CD4-positive, alpha-beta memory T cell (primary cell): ENCODE results near the gene RHOH. TPM values are rescaled to one million over a fixed set of nuclear protein-coding genes. Genes with fewer than 3 reads are reported as not detected.

Experiments used
- CTCF ChIA-PET: fragments of 350-600 bp; sonication (Branson Sonifier 250); formaldehyde crosslinking; loops from one replicate; lab custom pipeline; 2021; ENCODE audit warnings: inconsistent platforms; ENCODE audit not compliant: partially characterized antibody; lab: Charles Lee
- POLR2A ChIA-PET: fragments of 350-600 bp; sonication (Branson Sonifier 250); formaldehyde crosslinking; loops from one replicate; lab custom pipeline; 2021; ENCODE audit not compliant: partially characterized antibody; lab: Charles Lee
- DNase-seq, 5 donors: peaks; one replicate each; pipeline versions ENCODE4 v3.0.0 to v3.0.0-alpha.2; 2020 to 2022; ENCODE audit warnings: mixed read lengths in 1 of 5
- H3K27ac ChIP-seq: one replicate; pipeline ENCODE4 v1.7.0; 2013; ENCODE audit warnings: low read depth, low read length
- H3K27me3 ChIP-seq: 2 replicates; pipeline ENCODE4 v1.7.0; 2013; ENCODE audit warnings: mild to moderate bottlenecking, low read length, moderate library complexity; ENCODE audit not compliant: insufficient read depth
- H3K36me3 ChIP-seq: 2 replicates; pipeline ENCODE4 v1.7.0; 2013; ENCODE audit warnings: mild to moderate bottlenecking, low read length, moderate library complexity; ENCODE audit not compliant: insufficient read depth
- H3K4me1 ChIP-seq: 2 replicates; pipeline ENCODE4 v1.7.0; 2013; ENCODE audit warnings: mild to moderate bottlenecking, low read length, moderate library complexity; ENCODE audit not compliant: insufficient read depth
- H3K4me3 ChIP-seq, 2 donors: one replicate each; pipeline ENCODE4 v1.7.0; 2013; ENCODE audit warnings: low read length in 2 of 2, mild to moderate bottlenecking in 1 of 2
- H3K9me3 ChIP-seq, 2 donors: one replicate each; pipeline ENCODE4 v1.7.0; 2013; ENCODE audit warnings: low read length in 2 of 2, control low read depth in 1 of 2; ENCODE audit not compliant: control insufficient read depth in 1 of 2
- H3K27ac Mint-ChIP-seq, 7 donors: one replicate each; pipeline ENCODE4 v1.8.0; 2020 to 2021; ENCODE audit warnings: mixed read lengths in 7 of 7, mild to moderate bottlenecking in 6 of 7, inconsistent platforms in 3 of 7, moderate library complexity in 3 of 7
- H3K27me3 Mint-ChIP-seq, 2 donors: one replicate each; pipeline ENCODE4 v1.8.0; 2020 to 2021; ENCODE audit warnings: mixed read lengths in 2 of 2
- H3K36me3 Mint-ChIP-seq, 2 donors: one replicate each; pipeline ENCODE4 v1.8.0; 2020 to 2021; ENCODE audit warnings: mixed read lengths in 2 of 2, inconsistent platforms in 1 of 2, mild to moderate bottlenecking in 1 of 2
- H3K4me1 Mint-ChIP-seq, 4 donors: one replicate each; pipeline ENCODE4 v1.8.0; 2020 to 2021; ENCODE audit warnings: mixed read lengths in 4 of 4, mild to moderate bottlenecking in 1 of 4
- H3K4me3 Mint-ChIP-seq, 8 donors: one replicate each; pipeline ENCODE4 v1.8.0; 2020 to 2021; ENCODE audit warnings: mixed read lengths in 8 of 8, mild to moderate bottlenecking in 7 of 8, moderate library complexity in 6 of 8, inconsistent platforms in 3 of 8
- H3K9me3 Mint-ChIP-seq, 8 donors: one replicate each; pipeline ENCODE4 v1.8.0; 2020 to 2021; ENCODE audit warnings: mixed read lengths in 8 of 8, mild to moderate bottlenecking in 5 of 8, inconsistent platforms in 3 of 8, moderate library complexity in 1 of 8
- intact Hi-C: fragments of 100-400 bp; cut with micrococcal nuclease; formaldehyde crosslinking; loops from one replicate; pipeline ENCODE4 v1.15.1; 2023
- polyA plus RNA-seq, 2 donors: library from polyadenylated mRNA; unstranded; fragments of 300-500 nt; fragmentation: Illumina TruSeq; gene quantifications; one replicate each; pipeline ENCODE4 v1.2.3, GENCODE V29; 2021
- total RNA-seq, 2 experiments: library from RNA; stranded (reverse); gene quantifications; one replicate each; pipeline ENCODE4 v1.2.3, GENCODE V29; 2021

RHOH gene
- total and polyA plus RNA-seq, 4 experiments from 2014 or later, result 198 to 486 (median 233) TPM

DNA sequence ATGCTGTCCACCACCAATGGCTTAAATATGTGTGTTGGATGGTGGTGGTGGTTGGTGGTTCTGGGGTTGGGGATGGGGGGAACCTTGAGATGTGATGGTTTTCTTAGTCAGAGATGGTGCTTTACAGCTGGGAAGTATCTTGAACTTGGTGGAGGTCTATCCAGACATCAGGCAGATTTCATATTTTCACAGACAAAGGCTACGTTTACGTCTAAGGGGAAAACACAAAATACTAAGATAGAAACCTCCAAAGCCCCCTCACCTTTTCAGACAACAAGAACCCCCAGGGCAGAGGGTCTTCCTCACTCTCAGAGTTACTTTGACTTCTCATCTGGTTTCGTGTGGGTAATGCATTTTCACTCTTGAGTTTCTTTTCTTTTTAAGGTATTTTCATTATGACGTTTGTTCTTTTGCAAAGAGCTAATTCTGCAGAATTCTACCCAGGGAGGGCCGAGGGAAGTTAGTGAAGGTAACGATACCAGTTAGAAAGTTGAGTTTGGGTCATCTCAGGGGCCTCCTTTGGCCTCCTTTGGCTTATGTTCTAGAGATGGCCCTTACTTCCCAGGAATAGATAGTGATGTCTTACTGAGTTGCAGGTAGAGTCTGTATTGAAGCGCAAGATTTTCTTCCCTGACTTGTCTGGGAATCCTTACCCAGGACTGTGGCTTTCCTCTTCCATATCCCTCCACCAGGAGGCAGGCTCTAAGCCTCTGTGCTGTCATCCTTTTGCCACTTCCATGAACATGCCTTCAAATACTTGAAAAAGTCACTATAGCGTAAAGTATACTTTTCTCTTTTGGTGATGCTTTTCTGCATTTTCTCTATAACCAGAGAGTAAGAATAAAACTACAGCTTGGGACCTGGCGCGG is 31.9 kb downstream of the RHOH start:
- Mint-ChIP-seq H3K9me3 (peaks cover 0 to 4% (median 0%) of the 10 kb centered on the region in 8 donors), H3K36me3 (peaks cover 47 to 74% of the 10 kb centered on the region in 2 donors), H3K4me3 (peak overlapping the region; percentile 69 to 93 (median 77)), H3K27me3 (no peaks in the 10 kb centered on the region), H3K27ac (peak overlapping the region; percentile 92 to 100 (median 93)), H3K4me1 (peaks cover 68 to 98% (median 84%) of the 10 kb centered on the region in 4 donors)
- DNase-seq, result no peak
- peaks cover 100% of the 10 kb centered on the region for H3K4me1 ChIP-seq
- peaks cover 3% of the 10 kb centered on the region for H3K36me3 ChIP-seq
- H3K27ac ChIP-seq, result peak overlapping the region; percentile 72
- peak overlapping the region in 1 of 2 donors; percentile 33 for H3K4me3 ChIP-seq
- CTCF ChIA-PET, result interaction anchor here (0.7 to 15.0 kb wide), 17 partner anchors 8 to 97 kb away, joined by 3 to 200 read pairs (median 6); partner anchors contain the start of gene RHOH
- intact Hi-C loops, result loop anchor here (1.0 to 5.0 kb wide), 2 partner anchors 76 to 81 kb away; no protein-coding TSS in a partner anchor
- POLR2A ChIA-PET, result interaction anchor here (0.6 to 41.1 kb wide), 10 partner anchors 9 to 168 kb away, joined by 3 to 1182 read pairs (median 16); partner anchors contain the start of gene RHOH
- no peaks in the 10 kb centered on the region for H3K9me3 ChIP-seq
- no peaks in the 10 kb centered on the region for H3K27me3 ChIP-seq

DNA sequence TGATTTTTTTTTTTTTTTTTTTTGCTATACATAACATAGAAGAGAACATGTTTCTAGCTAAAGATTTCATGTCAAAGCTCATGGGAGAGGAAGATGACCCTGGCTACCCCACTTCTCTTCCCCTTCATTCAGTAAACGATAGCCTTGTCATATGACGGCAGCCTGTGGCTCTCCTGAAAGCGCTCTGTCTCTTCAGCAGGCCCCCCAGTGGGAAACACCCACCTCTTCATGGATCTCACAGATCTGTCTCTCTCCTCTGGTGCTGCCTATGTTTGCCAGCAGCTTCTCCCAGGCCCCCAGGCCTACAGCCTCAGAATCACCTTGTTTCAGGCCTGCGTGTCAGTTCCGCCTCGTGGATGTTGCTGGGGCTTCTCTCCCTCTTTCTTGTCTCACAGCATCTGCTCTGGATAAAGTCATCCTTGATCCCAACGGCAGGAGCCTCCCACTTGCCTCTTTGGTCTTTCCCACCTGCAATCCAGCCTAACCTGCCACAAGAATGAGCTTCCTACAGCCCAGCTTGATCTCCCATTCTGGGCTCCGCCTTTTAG is 34.6 kb downstream of the RHOH start:
- intact Hi-C loops, result loop anchor here (1.0 kb wide), 1 partner anchor 31 kb away; no protein-coding TSS in a partner anchor
- no peaks in the 10 kb centered on the region for H3K27me3 ChIP-seq
- H3K27ac Mint-ChIP-seq, result peak overlapping the region; percentile 92 to 100 (median 93)
- peaks cover 44 to 68% of the 10 kb centered on the region in 2 donors for H3K36me3 Mint-ChIP-seq
- H3K4me3 Mint-ChIP-seq, result peak overlapping the region; percentile 74 to 93 (median 82)
- peaks cover 0 to 4% (median 0%) of the 10 kb centered on the region in 8 donors for H3K9me3 Mint-ChIP-seq
- no peaks in the 10 kb centered on the region for H3K27me3 Mint-ChIP-seq
- peaks cover 66 to 97% (median 81%) of the 10 kb centered on the region in 4 donors for H3K4me1 Mint-ChIP-seq
- ChIA-PET CTCF (interaction anchor here (0.9 to 15.0 kb wide), 19 partner anchors 8 to 175 kb away, joined by 3 to 200 read pairs (median 7); partner anchors contain the start of genes N4BP2 and RHOH), POLR2A (interaction anchor here (0.7 to 41.1 kb wide), 18 partner anchors 8 to 175 kb away, joined by 3 to 1182 read pairs (median 10); partner anchors contain the start of genes N4BP2 and RHOH)
- DNase-seq, result no peak
- H3K27ac ChIP-seq, result peak overlapping the region; percentile 65
- H3K4me3 ChIP-seq, result peak overlapping the region; percentile 18 to 50
- peaks cover 100% of the 10 kb centered on the region for H3K4me1 ChIP-seq
- no peaks in the 10 kb centered on the region for H3K9me3 ChIP-seq
- H3K36me3 ChIP-seq, result peaks cover 4% of the 10 kb centered on the region

DNA sequence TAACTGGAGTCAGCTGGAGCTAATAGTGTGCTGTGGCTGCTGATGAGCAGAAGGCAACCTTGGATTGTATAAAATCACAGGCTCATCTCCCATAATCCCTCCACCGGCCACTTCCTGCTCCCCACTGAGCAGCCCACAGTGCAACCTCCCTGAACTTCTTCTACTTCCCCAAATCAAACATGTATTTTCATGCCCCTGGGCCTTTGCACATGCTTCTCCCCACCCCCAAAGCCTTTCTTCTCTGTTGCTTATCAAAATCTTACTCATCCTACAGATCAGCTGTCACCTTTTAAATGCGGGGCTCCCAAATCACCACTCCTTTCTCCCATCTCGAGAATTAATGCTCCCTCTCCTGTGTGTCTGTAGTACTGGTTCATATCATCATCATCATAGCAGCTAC is 35.8 kb downstream of the RHOH start:
- peaks cover 66 to 97% (median 81%) of the 10 kb centered on the region in 4 donors for H3K4me1 Mint-ChIP-seq
- intact Hi-C loops, result loop anchor here (2.0 kb wide), 1 partner anchor 14 kb away; no protein-coding TSS in a partner anchor
- Histone ChIP-seq H3K27me3 (no peaks in the 10 kb centered on the region), H3K36me3 (peaks cover 4% of the 10 kb centered on the region), H3K4me3 (no peak overlapping the region), H3K4me1 (peaks cover 100% of the 10 kb centered on the region), H3K9me3 (no peaks in the 10 kb centered on the region), H3K27ac (peak overlapping the region; percentile 11)
- no peak for DNase-seq
- H3K27me3 Mint-ChIP-seq, result no peaks in the 10 kb centered on the region
- H3K27ac Mint-ChIP-seq, result peak overlapping the region; percentile 85 to 100 (median 92)
- peak overlapping the region; percentile 0 to 93 (median 70) for H3K4me3 Mint-ChIP-seq
- POLR2A ChIA-PET, result interaction anchor here (1.0 to 41.1 kb wide), 11 partner anchors 7 to 176 kb away, joined by 3 to 1182 read pairs (median 22); partner anchors contain the start of genes N4BP2 and RHOH
- H3K36me3 Mint-ChIP-seq, result peaks cover 41 to 62% of the 10 kb centered on the region in 2 donors
- CTCF ChIA-PET, result interaction anchor here (0.5 to 15.0 kb wide), 12 partner anchors 7 to 1051 kb away, joined by 3 to 200 read pairs (median 12); partner anchors contain the start of genes N4BP2 and RHOH
- peaks cover 0 to 4% (median 0%) of the 10 kb centered on the region in 8 donors for H3K9me3 Mint-ChIP-seq

DNA sequence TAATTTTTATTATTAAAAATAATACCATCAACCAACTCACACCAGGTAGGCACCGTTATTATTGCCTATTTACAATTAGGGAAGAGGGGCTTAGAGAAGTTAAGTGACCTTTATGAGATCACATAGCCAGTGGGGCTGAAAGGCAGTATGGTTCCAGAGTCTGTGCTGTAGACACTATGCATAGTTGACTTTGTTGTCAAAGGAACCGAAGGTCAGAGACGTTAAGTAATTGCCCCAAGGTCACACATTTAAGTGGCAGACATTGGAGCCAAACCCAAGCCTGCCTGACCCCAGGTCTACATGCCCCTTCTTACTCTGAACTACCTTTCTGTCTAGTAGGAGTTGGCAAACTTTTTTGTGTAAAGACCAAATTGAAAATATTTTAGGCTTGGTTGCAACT is 36.4 kb downstream of the RHOH start:
- Mint-ChIP-seq H3K4me1 (peaks cover 69 to 97% (median 84%) of the 10 kb centered on the region in 4 donors), H3K27ac (peak overlapping the region in 5 of 7 donors; percentile 45 to 100 (median 74)), H3K36me3 (peaks cover 45 to 65% of the 10 kb centered on the region in 2 donors), H3K9me3 (peaks cover 0 to 4% (median 0%) of the 10 kb centered on the region in 8 donors), H3K27me3 (no peaks in the 10 kb centered on the region), H3K4me3 (peak overlapping the region in 3 of 8 donors; percentile 12 to 64 (median 47))
- H3K4me1 ChIP-seq, result peaks cover 100% of the 10 kb centered on the region
- no peaks in the 10 kb centered on the region for H3K9me3 ChIP-seq
- H3K4me3 ChIP-seq, result no peak overlapping the region
- H3K27ac ChIP-seq, result peak overlapping the region; percentile 14
- intact Hi-C loops, result loop anchor here (2.0 kb wide), 1 partner anchor 14 kb away; no protein-coding TSS in a partner anchor
- H3K36me3 ChIP-seq, result peaks cover 5% of the 10 kb centered on the region
- no peak for DNase-seq
- H3K27me3 ChIP-seq, result no peaks in the 10 kb centered on the region
- ChIA-PET CTCF (interaction anchor here (0.5 to 15.0 kb wide), 5 partner anchors 10 to 85 kb away, joined by 3 to 200 read pairs (median 6); no protein-coding TSS in a partner anchor), POLR2A (interaction anchor here (2.7 to 41.1 kb wide), 5 partner anchors 13 to 76 kb away, joined by 13 to 1182 read pairs (median 36); partner anchors contain the start of gene RHOH)

DNA sequence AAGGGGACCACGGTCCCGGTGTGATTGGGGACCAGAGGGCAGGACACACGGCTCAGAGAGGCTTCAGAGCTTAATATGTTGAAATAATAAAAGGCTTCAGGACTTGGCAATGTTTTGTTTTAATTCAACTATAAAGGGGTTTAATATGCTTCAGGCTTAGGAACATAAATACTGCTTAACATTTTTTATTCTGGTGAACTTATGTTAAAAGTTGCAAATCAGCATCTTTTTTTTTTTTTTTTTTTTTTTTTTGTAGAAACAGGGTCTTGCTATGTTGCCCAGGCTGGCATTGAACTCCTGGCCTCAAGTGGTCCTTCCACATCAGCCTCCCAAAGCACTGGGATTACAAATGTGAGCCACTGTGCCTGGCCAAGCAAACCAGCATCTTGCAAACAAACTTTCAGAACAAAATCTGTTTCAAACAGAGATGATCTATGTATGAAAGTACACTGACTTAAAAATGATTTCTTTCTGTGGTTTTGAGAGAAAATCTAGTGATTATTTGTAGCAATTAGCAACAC is 37.7 kb downstream of the RHOH start:
- intact Hi-C loops, result no loop called here
- Histone ChIP-seq H3K4me1 (peaks cover 100% of the 10 kb centered on the region), H3K9me3 (no peaks in the 10 kb centered on the region), H3K36me3 (peaks cover 9% of the 10 kb centered on the region), H3K27ac (peak overlapping the region; percentile 31), H3K4me3 (no peak overlapping the region), H3K27me3 (no peaks in the 10 kb centered on the region)
- CTCF ChIA-PET, result interaction anchor here (0.7 to 15.0 kb wide), 5 partner anchors 8 to 73 kb away, joined by 3 to 200 read pairs (median 4); no protein-coding TSS in a partner anchor
- peaks cover 0 to 4% (median 0%) of the 10 kb centered on the region in 8 donors for H3K9me3 Mint-ChIP-seq
- no peaks in the 10 kb centered on the region for H3K27me3 Mint-ChIP-seq
- peak overlapping the region; percentile 84 to 100 (median 92) for H3K27ac Mint-ChIP-seq
- H3K36me3 Mint-ChIP-seq, result peaks cover 35 to 65% of the 10 kb centered on the region in 2 donors
- no peak for DNase-seq
- POLR2A ChIA-PET, result interaction anchor here (0.6 to 41.1 kb wide), 7 partner anchors 12 to 92 kb away, joined by 3 to 1182 read pairs (median 5); partner anchors contain the start of gene RHOH
- H3K4me1 Mint-ChIP-seq, result peaks cover 68 to 97% (median 83%) of the 10 kb centered on the region in 4 donors
- peak overlapping the region in 7 of 8 donors; percentile 47 to 84 (median 77) for H3K4me3 Mint-ChIP-seq
